CD4-positive, alpha-beta memory T cell (primary cell): Measurements from ENCODE around the gene HSDL2. TPM values are rescaled to one million over a fixed set of nuclear protein-coding genes. Genes with fewer than 3 reads are reported as not detected.
"Not testable (repeated sequence)": the region's sequence is repeated elsewhere in the genome, so short reads cannot be mapped to it uniquely, and the experiment has no call there.

ENCODE experiments used
- CTCF ChIA-PET: fragments of 350-600 bp; sonication (Branson Sonifier 250); formaldehyde crosslinking; loops from one replicate; lab custom pipeline; 2021; ENCODE audit warnings: inconsistent platforms; ENCODE audit not compliant: partially characterized antibody; lab: Charles Lee
- POLR2A ChIA-PET: fragments of 350-600 bp; sonication (Branson Sonifier 250); formaldehyde crosslinking; loops from one replicate; lab custom pipeline; 2021; ENCODE audit not compliant: partially characterized antibody; lab: Charles Lee
- DNase-seq, 5 donors: peaks; one replicate each; pipeline versions ENCODE4 v3.0.0 to v3.0.0-alpha.2; 2020 to 2022; ENCODE audit warnings: mixed read lengths in 1 of 5
- H3K27ac ChIP-seq: one replicate; pipeline ENCODE4 v1.7.0; 2013; ENCODE audit warnings: low read depth, low read length
- H3K27me3 ChIP-seq: 2 replicates; pipeline ENCODE4 v1.7.0; 2013; ENCODE audit warnings: mild to moderate bottlenecking, low read length, moderate library complexity; ENCODE audit not compliant: insufficient read depth
- H3K36me3 ChIP-seq: 2 replicates; pipeline ENCODE4 v1.7.0; 2013; ENCODE audit warnings: mild to moderate bottlenecking, low read length, moderate library complexity; ENCODE audit not compliant: insufficient read depth
- H3K4me1 ChIP-seq: 2 replicates; pipeline ENCODE4 v1.7.0; 2013; ENCODE audit warnings: mild to moderate bottlenecking, low read length, moderate library complexity; ENCODE audit not compliant: insufficient read depth
- H3K4me3 ChIP-seq, 2 donors: one replicate each; pipeline ENCODE4 v1.7.0; 2013; ENCODE audit warnings: low read length in 2 of 2, mild to moderate bottlenecking in 1 of 2
- H3K9me3 ChIP-seq, 2 donors: one replicate each; pipeline ENCODE4 v1.7.0; 2013; ENCODE audit warnings: low read length in 2 of 2, control low read depth in 1 of 2; ENCODE audit not compliant: control insufficient read depth in 1 of 2
- H3K27ac Mint-ChIP-seq, 7 donors: one replicate each; pipeline ENCODE4 v1.8.0; 2020 to 2021; ENCODE audit warnings: mixed read lengths in 7 of 7, mild to moderate bottlenecking in 6 of 7, inconsistent platforms in 3 of 7, moderate library complexity in 3 of 7
- H3K27me3 Mint-ChIP-seq, 2 donors: one replicate each; pipeline ENCODE4 v1.8.0; 2020 to 2021; ENCODE audit warnings: mixed read lengths in 2 of 2
- H3K36me3 Mint-ChIP-seq, 2 donors: one replicate each; pipeline ENCODE4 v1.8.0; 2020 to 2021; ENCODE audit warnings: mixed read lengths in 2 of 2, inconsistent platforms in 1 of 2, mild to moderate bottlenecking in 1 of 2
- H3K4me1 Mint-ChIP-seq, 4 donors: one replicate each; pipeline ENCODE4 v1.8.0; 2020 to 2021; ENCODE audit warnings: mixed read lengths in 4 of 4, mild to moderate bottlenecking in 1 of 4
- H3K4me3 Mint-ChIP-seq, 8 donors: one replicate each; pipeline ENCODE4 v1.8.0; 2020 to 2021; ENCODE audit warnings: mixed read lengths in 8 of 8, mild to moderate bottlenecking in 7 of 8, moderate library complexity in 6 of 8, inconsistent platforms in 3 of 8
- H3K9me3 Mint-ChIP-seq, 8 donors: one replicate each; pipeline ENCODE4 v1.8.0; 2020 to 2021; ENCODE audit warnings: mixed read lengths in 8 of 8, mild to moderate bottlenecking in 5 of 8, inconsistent platforms in 3 of 8, moderate library complexity in 1 of 8
- intact Hi-C: fragments of 100-400 bp; cut with micrococcal nuclease; formaldehyde crosslinking; loops from one replicate; pipeline ENCODE4 v1.15.1; 2023
- polyA plus RNA-seq, 2 donors: library from polyadenylated mRNA; unstranded; fragments of 300-500 nt; fragmentation: Illumina TruSeq; gene quantifications; one replicate each; pipeline ENCODE4 v1.2.3, GENCODE V29; 2021
- total RNA-seq, 2 experiments: library from RNA; stranded (reverse); gene quantifications; one replicate each; pipeline ENCODE4 v1.2.3, GENCODE V29; 2021

Gene HSDL2
- total and polyA plus RNA-seq, 4 experiments from 2014 or later, result 12.4 to 21.7 (median 15.0) TPM

- CTCF ChIA-PET, result no interaction called here
Observed at GRCh38 chr9:112409758-112410157, 29.9 kb downstream of the HSDL2 start.

DNA sequence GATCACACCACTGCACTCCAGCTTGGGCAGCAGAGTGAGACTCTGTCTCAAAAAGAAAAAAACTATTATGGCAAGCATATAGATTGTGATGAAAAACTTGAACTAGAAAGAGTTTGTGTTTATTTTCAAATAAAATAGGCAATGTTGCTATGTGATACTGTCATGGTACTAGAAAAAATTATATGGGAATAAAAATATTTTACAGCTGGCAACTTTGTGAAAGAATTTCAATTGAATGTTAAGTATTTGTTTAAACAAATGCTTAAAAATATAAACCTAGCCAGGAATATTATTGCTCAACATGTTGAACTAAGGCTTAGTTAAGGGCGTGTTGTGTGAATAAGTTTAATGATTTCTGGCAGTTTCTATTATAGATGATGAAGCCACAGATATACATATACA, 31.7 kb downstream of the HSDL2 start:
- Histone ChIP-seq H3K36me3 (no peaks in the 10 kb centered on the region), H3K9me3 (no peaks in the 10 kb centered on the region), H3K4me3 (no peak overlapping the region), H3K4me1 (no peaks in the 10 kb centered on the region), H3K27me3 (no peaks in the 10 kb centered on the region), H3K27ac (no peak overlapping the region)
- Mint-ChIP-seq H3K27ac (no peak overlapping the region), H3K9me3 (no peaks in the 10 kb centered on the region), H3K36me3 (peaks cover 21 to 29% of the 10 kb centered on the region in 2 donors), H3K27me3 (no peaks in the 10 kb centered on the region), H3K4me1 (no peaks in the 10 kb centered on the region), H3K4me3 (no peak overlapping the region)
- DNase-seq, result no peak
- CTCF ChIA-PET, result no interaction called here
- POLR2A ChIA-PET, result no interaction called here
- intact Hi-C loops, result no loop called here

More at GRCh38 chr9:112409758-112410157, 29.9 kb downstream of the HSDL2 start:
- POLR2A ChIA-PET, result no interaction called here
- Mint-ChIP-seq H3K27ac (no peak overlapping the region), H3K4me3 (no peak overlapping the region), H3K4me1 (no peaks in the 10 kb centered on the region), H3K36me3 (peaks cover 27 to 32% of the 10 kb centered on the region in 2 donors), H3K9me3 (no peaks in the 10 kb centered on the region), H3K27me3 (no peaks in the 10 kb centered on the region)
- DNase-seq, result no peak
- no peak overlapping the region for H3K27ac ChIP-seq
- H3K36me3 ChIP-seq, result no peaks in the 10 kb centered on the region
- no peaks in the 10 kb centered on the region for H3K4me1 ChIP-seq
- H3K9me3 ChIP-seq, result no peaks in the 10 kb centered on the region
- no peak overlapping the region for H3K4me3 ChIP-seq
- intact Hi-C loops, result no loop called here
- H3K27me3 ChIP-seq, result no peaks in the 10 kb centered on the region

DNA sequence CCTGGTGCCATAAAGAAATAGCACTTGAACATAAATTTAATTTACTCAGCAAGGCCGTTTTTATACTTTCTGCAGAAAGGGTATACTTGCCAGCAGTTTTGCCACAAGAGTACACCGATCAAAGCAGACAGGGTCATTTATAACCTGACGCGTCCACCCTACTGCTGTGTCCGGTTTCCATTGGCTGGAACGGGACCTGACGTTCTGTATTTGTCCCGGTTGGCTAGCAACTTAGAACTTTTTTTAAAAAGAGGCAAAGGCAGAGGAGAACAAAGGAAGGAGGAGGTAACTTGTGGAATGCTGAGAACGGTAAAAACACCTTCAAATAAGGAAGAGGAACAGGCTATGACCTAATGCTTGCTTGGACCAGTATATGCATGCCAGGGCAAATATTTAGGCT, 33.8 kb downstream of the HSDL2 start:
- H3K9me3 ChIP-seq, H3K4me1 Mint-ChIP-seq, intact Hi-C loops, H3K27me3 ChIP-seq, H3K27ac Mint-ChIP-seq, H3K9me3 Mint-ChIP-seq, H3K27ac ChIP-seq, CTCF ChIA-PET, H3K36me3 ChIP-seq, H3K4me1 ChIP-seq, H3K4me3 ChIP-seq, H3K27me3 Mint-ChIP-seq, H3K4me3 Mint-ChIP-seq, DNase-seq: not testable (repeated sequence)
- POLR2A ChIA-PET, result interaction anchor here (0.6 kb wide), 1 partner anchor 20 kb away, joined by 3 read pairs; no protein-coding TSS in a partner anchor
- H3K36me3 Mint-ChIP-seq, result peaks cover 6 to 14% of the 10 kb centered on the region in 2 donors

DNA sequence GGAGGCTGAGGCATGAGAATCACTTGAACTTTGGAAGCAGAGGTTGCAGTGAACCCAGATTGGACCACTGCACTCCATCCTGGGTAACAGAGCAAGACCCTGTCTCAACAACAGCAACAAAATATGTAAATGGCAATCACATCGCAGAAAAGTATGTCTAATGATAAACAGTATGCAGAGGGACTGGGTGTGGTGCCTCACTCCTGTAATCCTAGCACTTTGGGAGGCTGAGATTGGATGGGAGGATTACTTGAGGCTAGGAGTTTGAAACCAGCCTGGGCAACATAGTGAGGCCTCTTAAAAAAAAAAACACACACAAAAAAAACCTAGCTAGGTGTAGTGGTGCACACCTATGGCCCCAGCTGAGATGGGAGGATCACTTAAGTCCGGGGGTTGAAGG, 40.3 kb downstream of the HSDL2 start:
- Histone ChIP-seq H3K9me3 (no peaks in the 10 kb centered on the region), H3K4me1 (no peaks in the 10 kb centered on the region), H3K4me3 (no peak overlapping the region), H3K36me3 (no peaks in the 10 kb centered on the region), H3K27me3 (no peaks in the 10 kb centered on the region), H3K27ac (no peak overlapping the region)
- intact Hi-C loops, result no loop called here
- Mint-ChIP-seq H3K27me3 (no peaks in the 10 kb centered on the region), H3K4me3 (no peak overlapping the region), H3K9me3 (no peaks in the 10 kb centered on the region), H3K4me1 (peaks cover 0 to 2% (median 0%) of the 10 kb centered on the region in 4 donors), H3K36me3 (peaks cover 7 to 31% of the 10 kb centered on the region in 2 donors), H3K27ac (no peak overlapping the region)
- ChIA-PET CTCF (no interaction called here), POLR2A (no interaction called here)
- DNase-seq, result no peak

DNA sequence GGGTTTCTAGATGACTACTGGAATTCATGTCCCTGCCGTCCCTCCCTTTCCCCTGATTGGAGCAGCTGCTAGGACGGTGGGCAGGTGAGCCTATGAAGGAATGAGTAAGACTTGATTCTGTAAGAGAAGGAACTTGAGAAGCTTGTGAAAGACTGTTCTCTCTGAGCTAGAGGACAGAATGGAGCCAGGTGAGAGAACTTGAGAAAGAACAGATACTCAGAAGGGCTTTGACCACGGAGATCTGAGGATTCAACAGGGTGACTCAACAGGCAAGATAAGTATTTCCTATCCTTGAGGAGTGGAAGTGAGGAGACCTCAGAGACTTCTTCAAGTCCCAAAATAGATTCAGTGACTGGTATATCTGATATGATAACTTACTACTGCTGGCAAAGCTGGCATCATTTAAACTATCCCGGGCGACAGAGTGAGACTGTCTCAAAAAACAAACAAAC, 41.9 kb downstream of the HSDL2 start:
- no peaks in the 10 kb centered on the region for H3K27me3 ChIP-seq
- DNase-seq, result no peak
- intact Hi-C loops, result no loop called here
- no peaks in the 10 kb centered on the region for H3K4me1 ChIP-seq
- Mint-ChIP-seq H3K36me3 (peaks cover 7 to 31% of the 10 kb centered on the region in 2 donors), H3K9me3 (no peaks in the 10 kb centered on the region), H3K27me3 (no peaks in the 10 kb centered on the region), H3K4me1 (peaks cover 0 to 2% (median 0%) of the 10 kb centered on the region in 4 donors), H3K4me3 (no peak overlapping the region), H3K27ac (no peak overlapping the region)
- CTCF ChIA-PET, result interaction anchor here (1.0 kb wide), 1 partner anchor 43 kb away, joined by 3 read pairs; no protein-coding TSS in a partner anchor
- POLR2A ChIA-PET, result no interaction called here
- no peak overlapping the region for H3K4me3 ChIP-seq
- H3K36me3 ChIP-seq, result no peaks in the 10 kb centered on the region
- H3K9me3 ChIP-seq, result no peaks in the 10 kb centered on the region
- no peak overlapping the region for H3K27ac ChIP-seq

GRCh38 chr9:112422417-112423148, 42.7 kb downstream of the HSDL2 start:
- CTCF ChIA-PET, result interaction anchor here (1.0 kb wide), 1 partner anchor 43 kb away, joined by 3 read pairs; no protein-coding TSS in a partner anchor
- intact Hi-C loops, result no loop called here
- H3K4me3 Mint-ChIP-seq, result no peak overlapping the region

GRCh38 chr9:112430006-112430522, 50.2 kb downstream of the HSDL2 start:
- H3K4me3 Mint-ChIP-seq, result no peak overlapping the region
- H3K27me3 ChIP-seq, result no peaks in the 10 kb centered on the region
- H3K4me1 Mint-ChIP-seq, result peaks cover 0 to 2% (median 0%) of the 10 kb centered on the region in 4 donors
- H3K27me3 Mint-ChIP-seq, result no peaks in the 10 kb centered on the region
- H3K9me3 Mint-ChIP-seq, result no peaks in the 10 kb centered on the region
- POLR2A ChIA-PET, result no interaction called here
- H3K9me3 ChIP-seq, result no peaks in the 10 kb centered on the region
- peaks cover 9 to 23% of the 10 kb centered on the region in 2 donors for H3K36me3 Mint-ChIP-seq
- H3K27ac ChIP-seq, result no peak overlapping the region
- H3K4me3 ChIP-seq, result no peak overlapping the region
- H3K36me3 ChIP-seq, result no peaks in the 10 kb centered on the region
- peak overlapping the region in 1 of 7 donors; percentile 23 for H3K27ac Mint-ChIP-seq
- intact Hi-C loops, result no loop called here
- H3K4me1 ChIP-seq, result no peaks in the 10 kb centered on the region
- CTCF ChIA-PET, result no interaction called here
- no peak for DNase-seq

More at GRCh38 chr9:112422417-112423148, 42.7 kb downstream of the HSDL2 start:
- Histone ChIP-seq H3K4me3 (no peak overlapping the region), H3K36me3 (no peaks in the 10 kb centered on the region), H3K9me3 (no peaks in the 10 kb centered on the region), H3K27me3 (no peaks in the 10 kb centered on the region), H3K4me1 (no peaks in the 10 kb centered on the region), H3K27ac (no peak overlapping the region)
- Mint-ChIP-seq H3K9me3 (no peaks in the 10 kb centered on the region), H3K27ac (no peak overlapping the region), H3K36me3 (peaks cover 7 to 34% of the 10 kb centered on the region in 2 donors), H3K4me1 (peaks cover 0 to 2% (median 0%) of the 10 kb centered on the region in 4 donors), H3K27me3 (no peaks in the 10 kb centered on the region)
- POLR2A ChIA-PET, result no interaction called here
- no peak for DNase-seq
